Measurements from ENCODE around the gene HTR3A.

GRCh38 chr11:113977071-113977490, 2.2 kb downstream of the HTR3A start:
- TF ChIP-seq, protein P1, sequence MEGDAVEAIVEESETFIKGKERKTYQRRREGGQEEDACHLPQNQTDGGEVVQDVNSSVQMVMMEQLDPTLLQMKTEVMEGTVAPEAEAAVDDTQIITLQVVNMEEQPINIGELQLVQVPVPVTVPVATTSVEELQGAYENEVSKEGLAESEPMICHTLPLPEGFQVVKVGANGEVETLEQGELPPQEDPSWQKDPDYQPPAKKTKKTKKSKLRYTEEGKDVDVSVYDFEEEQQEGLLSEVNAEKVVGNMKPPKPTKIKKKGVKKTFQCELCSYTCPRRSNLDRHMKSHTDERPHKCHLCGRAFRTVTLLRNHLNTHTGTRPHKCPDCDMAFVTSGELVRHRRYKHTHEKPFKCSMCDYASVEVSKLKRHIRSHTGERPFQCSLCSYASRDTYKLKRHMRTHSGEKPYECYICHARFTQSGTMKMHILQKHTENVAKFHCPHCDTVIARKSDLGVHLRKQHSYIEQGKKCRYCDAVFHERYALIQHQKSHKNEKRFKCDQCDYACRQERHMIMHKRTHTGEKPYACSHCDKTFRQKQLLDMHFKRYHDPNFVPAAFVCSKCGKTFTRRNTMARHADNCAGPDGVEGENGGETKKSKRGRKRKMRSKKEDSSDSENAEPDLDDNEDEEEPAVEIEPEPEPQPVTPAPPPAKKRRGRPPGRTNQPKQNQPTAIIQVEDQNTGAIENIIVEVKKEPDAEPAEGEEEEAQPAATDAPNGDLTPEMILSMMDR (conservative IDR thresholded peaks at IDR 0.05 in 1 of 2, IDR thresholded peaks at IDR 0.05 in 1 of 2; ENCODE audit: low read depth in 1 of 2, low read length in 2 of 2) = no peak
- TF ChIP-seq EZH2 (IDR thresholded peaks at IDR 0.05; ENCODE audit: low read length, missing control alignments) = no peak
